HL-60/S4 (cell line): Measurements from ENCODE around the gene C11orf91.

Experiments used
- in situ Hi-C: fragments of 300-500 bp; cut with MboI; formaldehyde crosslinking; loops from 2 replicates; pipeline ENCODE4 v1.14.3; 2022; ENCODE audit warnings: low sequenced_read_pairs

C11orf91 gene

DNA sequence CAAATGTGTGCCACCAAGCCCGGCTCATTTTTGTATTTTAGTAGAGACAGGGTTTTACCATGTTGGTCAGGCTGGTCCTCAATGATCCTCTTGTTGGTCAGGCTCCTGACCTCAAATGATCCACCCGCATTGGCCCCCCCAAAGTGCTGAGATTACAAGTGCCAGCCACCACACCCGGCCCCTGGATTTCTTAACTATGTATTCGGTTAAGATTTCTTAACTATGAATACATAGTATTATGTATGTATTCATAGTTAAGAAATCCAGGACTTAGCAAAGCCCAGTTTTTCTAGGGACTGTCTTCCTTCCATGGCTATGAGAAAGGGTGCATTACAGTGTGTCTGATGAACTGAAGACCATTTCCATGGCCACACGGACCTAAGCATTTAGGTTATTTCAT, 1.7 kb downstream of the C11orf91 start:
- in situ Hi-C loops, result loop anchor here (25.0 kb wide), 1 partner anchor 337 kb away; no protein-coding TSS in a partner anchor

DNA sequence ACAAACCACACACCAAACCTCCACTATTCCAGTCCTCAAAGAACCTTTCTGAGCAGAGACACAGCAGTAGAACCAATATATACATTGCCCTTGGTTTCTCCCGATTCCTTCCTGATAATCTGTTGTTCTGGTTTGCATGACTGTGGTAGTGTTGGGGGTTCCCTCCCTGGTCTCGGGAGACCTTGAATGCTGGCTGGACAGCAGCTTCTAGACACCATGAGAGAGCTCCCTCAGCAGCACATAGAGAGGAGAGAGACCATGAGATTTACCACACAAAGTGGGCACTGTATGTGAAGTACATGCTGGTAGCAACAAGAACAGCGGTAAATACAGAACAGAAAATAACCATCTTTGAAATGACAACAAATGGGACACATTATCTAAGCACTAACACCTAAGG, 2.6 kb downstream of the C11orf91 start:
- in situ Hi-C loops, result loop anchor here (25.0 kb wide), 1 partner anchor 336 kb away; no protein-coding TSS in a partner anchor

DNA sequence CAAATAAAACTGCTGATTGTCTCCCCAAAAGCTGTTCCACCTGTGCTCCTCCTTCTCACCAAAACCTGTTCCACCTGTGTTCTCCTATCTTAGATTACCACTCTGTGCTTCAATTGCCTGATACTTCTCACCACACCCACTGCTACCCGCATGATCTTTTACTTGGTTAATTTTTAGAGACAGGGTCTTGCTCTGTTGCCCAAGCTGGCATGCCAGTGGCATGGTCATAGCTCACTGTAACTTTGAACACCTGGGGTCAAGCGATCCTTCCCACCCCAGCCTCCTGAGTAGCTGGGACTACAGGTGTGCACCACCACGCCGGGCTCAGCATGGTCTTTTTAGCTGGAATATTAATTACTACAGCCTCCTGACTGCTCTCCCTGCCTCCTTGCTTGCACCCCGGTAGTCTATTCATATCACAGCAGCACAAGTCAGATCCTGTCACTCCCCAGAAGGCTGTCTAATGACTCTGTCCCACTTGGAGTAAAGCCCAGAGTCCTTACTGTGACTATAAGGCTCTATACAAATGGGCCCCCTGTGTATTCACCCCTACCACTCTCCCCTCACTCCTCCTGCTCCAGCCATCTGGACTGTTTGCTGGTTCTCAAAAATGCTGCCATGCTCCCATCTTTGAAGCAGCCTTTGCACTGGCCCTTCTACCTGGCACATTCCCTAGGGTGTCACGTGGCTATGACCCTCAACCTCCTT, 3.5 kb downstream of the C11orf91 start:
- in situ Hi-C loops, result loop anchor here (25.0 kb wide), 1 partner anchor 335 kb away; no protein-coding TSS in a partner anchor

DNA sequence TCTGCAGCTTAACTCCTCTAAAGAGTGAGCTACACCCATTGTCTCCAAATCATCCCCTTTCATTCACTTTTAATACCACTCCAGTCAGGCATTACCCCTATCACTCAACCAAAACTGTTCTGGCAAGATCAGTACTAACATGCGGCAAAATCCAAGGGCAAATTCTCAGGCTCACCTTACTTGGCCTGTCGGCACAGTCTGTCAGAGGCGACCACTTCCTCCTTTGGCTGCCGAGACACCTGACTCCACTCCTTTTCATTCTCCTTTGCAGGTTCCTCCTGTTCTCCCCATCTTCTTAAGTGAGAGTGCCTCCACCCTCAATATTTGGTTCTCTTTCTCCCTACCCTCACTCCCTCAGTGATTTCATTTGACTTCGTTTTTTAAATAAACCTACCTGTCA, 4.2 kb downstream of the C11orf91 start:
- in situ Hi-C loops, result loop anchor here (25.0 kb wide), 1 partner anchor 334 kb away; no protein-coding TSS in a partner anchor

DNA sequence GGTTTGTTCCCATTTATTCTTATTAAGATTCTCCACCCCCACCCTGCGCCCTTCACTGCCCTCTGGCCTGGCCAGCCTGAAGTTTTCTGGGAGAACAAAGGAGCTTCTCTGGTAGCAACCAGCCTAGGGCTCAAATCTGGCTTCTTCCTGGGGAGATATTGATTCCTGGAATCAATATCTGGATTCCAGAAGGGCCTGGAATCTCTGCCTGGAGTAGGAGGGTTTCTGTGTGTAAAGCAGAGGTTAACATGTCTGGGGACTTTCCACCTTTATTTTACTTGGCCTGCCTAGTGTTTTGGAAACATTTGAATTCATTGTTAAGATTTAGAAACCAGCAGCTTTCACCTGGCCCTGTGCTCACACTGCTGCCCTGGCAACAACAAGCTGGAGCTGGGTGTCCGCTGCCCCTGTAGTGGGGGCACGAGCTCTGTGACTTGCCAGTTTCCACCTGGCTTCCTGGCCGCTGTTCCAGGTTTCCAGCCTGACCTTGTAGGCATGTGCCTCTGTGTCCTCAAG, 5.5 kb downstream of the C11orf91 start:
- in situ Hi-C loops, result loop anchor here (25.0 kb wide), 1 partner anchor 333 kb away; no protein-coding TSS in a partner anchor

DNA sequence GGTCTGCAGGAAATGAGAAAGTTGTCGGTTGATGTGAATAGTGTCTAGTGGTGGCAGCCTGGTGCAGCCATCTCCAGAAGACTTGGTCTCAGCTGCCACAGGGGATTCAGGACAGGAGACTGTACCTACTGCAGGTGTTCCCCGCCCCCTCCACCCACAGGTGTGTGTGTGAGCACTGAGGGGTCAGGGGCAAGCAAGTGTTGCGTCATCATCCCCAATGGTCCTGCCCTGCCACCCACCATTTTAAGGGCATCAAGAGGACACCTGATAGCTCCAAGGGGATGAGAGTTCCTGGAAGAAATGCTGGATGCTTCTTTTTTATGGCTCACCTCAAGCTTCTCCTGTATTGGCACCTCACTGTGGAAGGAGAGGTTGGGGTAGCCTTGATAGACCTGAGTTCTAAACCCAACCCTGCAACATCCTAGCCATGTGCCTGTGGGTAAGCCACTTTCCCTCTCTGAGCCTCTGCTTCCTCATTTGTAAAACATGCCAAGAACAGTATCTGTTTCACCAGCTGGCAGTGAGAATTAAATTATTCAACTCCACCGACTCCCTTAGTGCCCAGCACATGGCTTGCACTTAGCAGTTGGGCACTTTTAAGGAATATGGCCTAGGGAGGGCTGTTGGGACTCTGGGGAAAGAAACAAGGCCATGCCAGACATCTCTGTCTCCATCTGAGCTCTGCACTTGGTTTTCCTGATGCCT, 6.1 kb downstream of the C11orf91 start:
- in situ Hi-C loops, result loop anchor here (25.0 kb wide), 1 partner anchor 332 kb away; no protein-coding TSS in a partner anchor

DNA sequence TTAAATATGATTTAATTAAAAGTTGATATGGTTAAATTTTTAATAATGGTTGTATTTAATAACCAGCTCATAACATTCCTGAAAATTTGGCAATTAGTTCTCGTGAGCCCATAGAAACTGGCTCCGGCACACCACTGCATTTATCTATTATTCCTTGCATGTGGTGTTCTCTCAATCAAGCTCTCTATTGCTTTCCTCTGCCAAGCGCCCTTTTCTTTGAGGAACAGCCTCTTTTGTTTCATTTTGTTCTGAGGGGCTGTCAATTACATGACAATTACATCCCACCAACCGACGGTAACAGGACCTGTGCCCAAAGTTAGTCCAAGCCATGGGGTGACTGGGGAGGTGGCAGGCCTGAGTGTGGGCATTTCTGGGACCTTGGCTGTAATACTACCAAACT, 8.1 kb downstream of the C11orf91 start:
- in situ Hi-C loops, result loop anchor here (25.0 kb wide), 1 partner anchor 330 kb away; no protein-coding TSS in a partner anchor

DNA sequence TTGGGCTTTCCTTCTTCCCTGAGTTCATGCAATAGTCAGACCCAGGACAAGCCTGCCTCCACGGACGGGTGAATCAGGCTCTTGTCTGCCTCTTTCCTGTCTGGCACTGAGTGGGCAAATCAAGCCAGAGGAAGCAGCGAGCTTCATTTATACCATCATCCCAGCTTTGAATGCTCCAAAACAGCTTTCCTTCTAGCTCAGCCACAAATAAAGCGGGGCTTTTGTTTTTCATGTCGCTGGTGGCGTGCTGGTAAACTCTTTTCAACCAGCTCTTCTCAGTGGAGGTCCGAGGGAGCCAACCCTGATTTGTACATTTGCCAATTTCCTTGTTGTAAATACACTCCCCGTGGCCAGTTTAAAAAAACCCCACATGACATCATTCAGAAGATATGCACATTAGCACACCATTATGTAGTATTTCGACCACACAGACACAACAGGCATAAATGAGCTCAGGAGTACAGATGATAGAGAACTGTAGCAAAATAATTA, 8.6 kb downstream of the C11orf91 start:
- in situ Hi-C loops, result loop anchor here (25.0 kb wide), 1 partner anchor 330 kb away; no protein-coding TSS in a partner anchor

DNA sequence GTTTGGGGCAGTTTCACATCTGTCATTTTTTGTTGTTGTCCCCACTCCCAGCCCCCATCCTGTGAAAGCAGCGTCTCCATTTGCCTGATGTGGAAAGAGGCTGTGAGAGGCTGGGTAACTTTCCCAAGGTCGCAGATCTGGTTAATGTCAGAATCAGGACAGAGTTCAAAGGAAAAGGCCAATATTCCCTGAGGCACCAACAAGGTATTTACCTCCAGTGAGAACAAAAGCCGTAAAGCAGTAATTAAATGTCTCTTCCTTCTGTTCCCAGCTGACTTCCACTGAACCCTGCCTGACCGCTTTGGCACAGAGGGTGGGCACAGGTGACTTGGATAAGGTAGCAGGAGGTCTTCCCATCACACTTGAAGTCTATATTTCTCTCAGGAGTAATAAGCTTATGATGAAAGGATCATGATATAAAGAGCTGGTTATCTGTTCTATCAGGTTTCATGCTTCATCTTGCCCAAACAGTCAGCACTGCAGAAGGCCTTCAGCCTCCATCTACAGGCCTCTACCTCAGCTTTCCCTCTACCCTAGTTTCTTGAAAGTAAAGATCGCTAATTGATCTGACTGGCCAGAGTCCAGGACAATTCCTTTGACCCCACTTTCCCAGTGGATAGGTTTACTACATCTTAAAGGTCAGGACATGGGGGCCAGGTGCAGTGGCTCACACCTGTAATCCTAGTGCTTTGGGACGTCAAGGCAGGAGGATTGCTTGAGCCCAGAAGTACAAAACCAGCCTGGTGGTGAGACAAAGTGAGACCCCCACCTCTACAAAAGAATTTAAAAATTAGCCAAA, 9.4 kb downstream of the C11orf91 start:
- in situ Hi-C loops, result loop anchor here (25.0 kb wide), 1 partner anchor 329 kb away; no protein-coding TSS in a partner anchor

DNA sequence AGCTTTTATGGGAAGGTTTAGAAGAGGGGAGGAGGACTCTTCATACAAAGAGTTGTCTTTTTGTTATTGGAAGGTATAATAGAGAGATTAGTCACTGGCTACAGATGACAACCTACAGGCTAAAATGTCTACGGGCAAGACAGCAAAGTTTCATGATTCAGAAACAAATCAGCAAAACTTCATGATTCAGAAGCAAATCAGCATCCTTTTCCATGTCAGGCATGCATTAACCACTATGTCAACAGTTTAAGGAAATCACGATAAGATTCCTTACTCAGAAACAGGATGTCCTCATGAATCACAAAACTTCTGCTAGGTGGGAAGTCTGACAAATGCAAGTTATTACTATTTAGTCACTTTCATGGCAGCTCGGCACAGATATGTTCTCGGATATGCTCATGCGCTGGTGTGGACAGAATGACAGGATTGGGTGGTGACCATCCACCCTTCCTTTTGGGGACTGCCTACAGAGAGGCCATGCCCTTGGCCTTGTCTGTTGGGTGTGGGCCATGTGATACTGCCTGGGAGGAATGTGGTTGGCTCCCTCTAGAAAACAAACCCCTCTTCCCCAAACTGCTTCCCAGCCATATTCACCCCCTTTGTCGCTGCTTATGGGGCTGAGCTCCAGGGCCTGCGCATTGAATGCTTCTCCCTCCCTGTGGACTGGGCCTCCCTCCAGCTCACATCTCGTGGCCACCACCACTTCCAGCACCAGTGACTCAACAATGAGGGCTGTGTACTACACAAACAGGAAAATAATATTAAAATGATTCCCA, 10.1 kb downstream of the C11orf91 start:
- in situ Hi-C loops, result loop anchor here (25.0 kb wide), 1 partner anchor 328 kb away; no protein-coding TSS in a partner anchor

DNA sequence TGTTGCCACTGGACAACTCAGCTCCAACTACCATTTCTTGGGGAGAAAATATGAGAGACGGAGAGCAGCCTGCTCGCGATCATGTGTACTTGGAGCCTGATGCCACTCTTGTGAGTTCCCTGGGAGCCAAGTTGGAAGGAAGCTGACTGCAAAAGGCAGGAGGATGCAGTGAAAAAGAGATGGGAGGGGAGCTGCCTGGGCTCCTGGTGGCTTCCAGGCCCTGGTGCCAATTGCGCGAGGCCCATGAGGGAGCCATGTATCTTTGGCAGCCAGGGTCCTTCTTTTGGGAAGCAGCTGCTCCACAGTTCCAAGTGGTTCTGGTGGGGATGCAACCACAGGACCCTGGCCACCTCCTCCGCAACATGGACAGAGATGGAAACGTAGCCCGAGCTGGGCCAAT, 11.1 kb downstream of the C11orf91 start:
- in situ Hi-C loops, result loop anchor here (25.0 kb wide), 1 partner anchor 327 kb away; no protein-coding TSS in a partner anchor

DNA sequence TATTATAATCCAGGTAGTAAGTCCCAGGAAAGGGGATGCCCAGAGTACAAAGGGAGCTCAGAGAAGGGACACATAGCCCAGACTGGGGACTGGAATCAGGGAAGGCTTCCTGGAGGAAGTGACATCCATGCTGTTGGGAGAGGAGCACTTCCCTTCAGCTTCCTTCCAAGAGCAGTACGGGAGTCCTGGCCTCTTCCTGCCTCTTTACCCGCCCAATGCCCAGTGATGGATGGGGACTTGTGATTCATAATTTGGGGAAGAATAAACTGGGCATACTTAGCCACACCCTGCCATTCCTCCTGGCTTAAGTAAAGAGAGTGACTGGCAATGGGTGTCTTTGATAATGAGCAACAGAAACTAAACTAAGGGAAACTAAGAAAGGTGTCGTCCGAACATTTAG, 11.5 kb downstream of the C11orf91 start:
- in situ Hi-C loops, result loop anchor here (25.0 kb wide), 1 partner anchor 327 kb away; no protein-coding TSS in a partner anchor

DNA sequence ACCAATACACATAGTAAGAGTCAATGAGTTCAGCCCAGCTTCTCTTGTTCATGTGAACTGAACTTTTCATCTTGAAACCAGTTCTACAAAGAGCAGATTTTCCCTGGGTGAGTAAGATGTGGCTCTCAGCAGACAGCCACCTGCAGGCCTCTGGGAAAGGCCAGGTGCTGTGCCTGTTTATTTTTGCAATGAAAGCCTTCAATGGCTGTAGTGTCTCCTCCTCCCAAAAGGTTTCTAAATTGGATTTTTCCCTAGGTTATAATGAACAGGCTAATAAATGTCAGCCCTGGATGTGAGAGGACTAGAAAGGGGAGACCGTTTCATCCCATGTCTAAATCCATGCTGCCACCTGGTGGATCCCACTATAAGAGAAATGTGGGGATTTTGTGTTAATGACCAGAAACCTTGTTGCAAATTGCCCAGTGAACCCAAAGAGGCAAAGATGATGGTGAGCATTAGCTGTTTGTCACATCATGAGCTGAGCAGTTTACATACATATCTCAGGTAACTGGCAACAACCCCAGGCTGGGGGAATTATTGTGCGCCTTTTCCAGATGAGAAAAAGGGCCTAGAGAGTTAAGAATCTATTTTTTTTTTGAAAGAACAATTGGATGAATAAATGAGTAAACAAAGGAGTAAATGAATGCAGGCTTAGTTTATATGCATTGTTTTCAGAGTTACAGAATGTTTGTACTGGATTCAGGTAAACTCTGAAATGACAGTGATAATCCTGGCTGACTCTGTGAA, 12.7 kb downstream of the C11orf91 start:
- in situ Hi-C loops, result loop anchor here (25.0 kb wide), 1 partner anchor 326 kb away; no protein-coding TSS in a partner anchor

DNA sequence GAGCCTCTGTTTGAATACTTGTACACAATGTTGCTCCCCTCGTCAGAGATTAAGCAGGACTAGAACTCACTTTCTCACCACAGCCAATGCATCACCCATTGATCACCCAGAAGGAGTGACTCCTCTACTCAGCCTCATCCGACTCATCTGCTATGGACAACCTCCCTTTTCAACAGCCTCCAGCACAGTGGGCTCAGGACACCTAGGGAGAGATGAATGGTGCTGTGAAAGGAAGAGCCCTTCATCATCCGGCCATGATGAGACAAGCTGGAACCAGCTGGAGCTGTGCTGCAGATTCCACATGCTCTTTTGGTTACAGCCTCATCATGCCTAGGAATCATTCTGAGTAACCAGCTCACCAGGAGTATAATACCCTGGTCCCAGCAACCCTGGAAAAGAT, 15.5 kb downstream of the C11orf91 start:
- in situ Hi-C loops, result loop anchor here (25.0 kb wide), 1 partner anchor 323 kb away; no protein-coding TSS in a partner anchor

DNA sequence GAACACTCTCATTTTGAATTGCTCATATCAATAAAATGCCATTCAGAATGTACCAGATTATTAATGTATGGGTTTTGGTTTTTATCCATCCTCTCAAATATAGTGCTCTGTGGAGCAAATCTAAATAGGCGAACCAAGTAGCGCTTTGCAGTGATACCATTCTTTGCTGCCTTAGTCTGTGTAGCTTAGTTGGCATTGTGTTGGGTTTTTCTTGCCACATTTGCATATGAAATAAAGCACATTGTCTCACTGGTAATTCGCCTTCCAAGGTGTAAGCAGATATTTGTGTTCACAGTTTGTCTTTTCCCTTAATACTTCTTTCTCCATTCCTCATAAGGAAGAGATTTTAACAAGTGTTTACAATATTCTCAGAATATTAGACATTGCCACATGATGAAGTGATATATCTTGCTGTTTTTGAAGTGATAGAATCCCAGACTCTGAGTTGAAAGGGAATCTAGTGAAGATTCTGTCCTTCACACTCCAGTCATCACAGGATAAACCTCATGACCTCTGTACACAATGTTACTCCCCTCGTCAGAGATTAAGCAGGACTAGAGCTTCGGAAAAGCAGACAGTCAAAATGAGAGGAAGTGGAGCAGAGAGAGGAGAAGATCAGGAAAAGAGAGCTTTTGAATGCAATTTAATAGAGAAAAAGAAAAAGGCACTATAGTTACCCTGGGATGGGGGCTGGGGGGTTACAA, 16.5 kb downstream of the C11orf91 start:
- in situ Hi-C loops, result loop anchor here (25.0 kb wide), 1 partner anchor 322 kb away; no protein-coding TSS in a partner anchor

DNA sequence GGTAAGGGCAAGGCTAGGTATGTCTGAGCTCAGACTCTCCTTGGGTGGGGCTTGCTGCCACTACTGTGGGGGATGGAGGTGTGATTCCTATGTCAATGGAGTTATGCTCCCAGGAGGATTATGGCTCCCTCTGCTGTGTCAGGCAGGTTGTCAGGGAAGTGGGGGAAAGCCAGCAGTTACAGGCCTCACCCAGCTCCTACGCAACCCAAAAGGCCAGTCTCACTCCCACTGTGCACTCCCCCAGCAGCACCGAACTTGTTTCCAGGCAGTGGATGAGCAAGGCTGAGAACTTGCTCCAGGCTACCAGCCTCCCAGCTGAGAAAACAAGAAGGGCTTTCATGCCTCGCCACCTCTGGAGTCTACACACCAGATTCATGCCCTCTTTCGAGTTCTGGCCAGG, 18.2 kb downstream of the C11orf91 start:
- in situ Hi-C loops, result loop anchor here (25.0 kb wide), 1 partner anchor 320 kb away; no protein-coding TSS in a partner anchor

DNA sequence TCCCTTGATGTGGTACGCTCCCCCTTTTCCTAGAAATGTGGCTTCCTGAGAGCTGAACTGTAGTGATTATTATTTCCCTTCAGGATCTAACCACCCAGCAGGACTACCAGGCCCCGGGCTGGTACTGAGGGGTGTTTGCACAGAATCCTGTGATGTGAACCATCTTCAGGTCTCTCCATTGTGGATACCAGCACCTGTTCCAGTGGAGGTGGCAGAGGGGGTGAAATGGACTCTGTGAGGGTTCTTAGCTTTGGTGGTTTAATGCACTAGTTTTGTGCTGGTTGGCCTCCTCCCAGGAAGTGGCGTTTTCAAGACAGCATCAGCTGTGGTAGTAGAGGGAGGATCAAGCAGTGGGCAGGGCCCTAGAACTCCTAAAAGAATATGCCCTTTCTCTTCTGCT, 18.6 kb downstream of the C11orf91 start:
- in situ Hi-C loops, result loop anchor here (25.0 kb wide), 1 partner anchor 320 kb away; no protein-coding TSS in a partner anchor

DNA sequence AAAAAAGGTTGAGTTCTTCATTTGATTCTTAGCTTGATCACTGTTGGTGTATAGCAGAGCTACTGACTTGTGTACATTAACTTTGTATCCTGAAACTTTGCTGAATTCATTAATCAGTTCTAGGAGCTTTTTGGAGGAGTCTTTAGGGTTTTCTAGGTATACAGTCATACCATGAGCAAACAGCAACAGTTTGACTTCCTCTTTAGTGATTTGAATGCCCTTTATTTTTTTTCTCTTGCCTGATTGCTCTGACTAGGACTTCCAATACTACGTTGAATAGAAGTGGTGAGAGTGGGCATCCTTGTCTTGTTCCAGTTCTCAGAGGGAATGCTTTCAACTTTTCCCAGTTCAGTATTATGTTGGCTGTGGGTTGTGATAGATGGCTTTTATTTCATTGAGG, 22.0 kb downstream of the C11orf91 start:
- in situ Hi-C loops, result loop anchor here (25.0 kb wide), 1 partner anchor 316 kb away; no protein-coding TSS in a partner anchor
